PC-9 (cell line): ENCODE data around the gene FAM219A. TPM values are rescaled to one million over a fixed set of nuclear protein-coding genes. Genes with fewer than 3 reads are reported as not detected.

Experiments used
- BruUV-seq: library from RNA; stranded (reverse); fragments of 400-500 nt; replicated peaks from 2 replicates; lab custom pipeline; 2021; lab: Mats Ljungman, UMichigan
- CTCF ChIA-PET: fragments of 300-600 bp; sonication (Branson Sonifier 250); formaldehyde crosslinking; loops from one replicate; lab custom pipeline; 2022; ENCODE audit warnings: antibody characterized with exemption; lab: Charles Lee
- POLR2A ChIA-PET: fragments of 300-600 bp; sonication (Branson Sonifier 250); formaldehyde crosslinking; loops from one replicate; lab custom pipeline; 2022; ENCODE audit warnings: antibody characterized with exemption; ENCODE audit not compliant: unreplicated experiment; lab: Charles Lee
- DNase-seq, 2 experiments: peaks; one replicate each; pipeline versions ENCODE4 v3.0.0 to v3.0.0-alpha.2; 2015 to 2022; ENCODE audit warnings: mixed read lengths in 1 of 2
- H2AFZ ChIP-seq: fragments of 200-600 bp; sonication (generic); 2 replicates; pipeline ENCODE4 v1.8.1; 2017; ENCODE audit warnings: antibody characterized with exemption
- H3F3A ChIP-seq: fragments of 200-600 bp; sonication (generic); 2 replicates; pipeline ENCODE4 v1.8.1; 2017; ENCODE audit warnings: antibody characterized with exemption, mild to moderate bottlenecking, low read depth; ENCODE audit not compliant: insufficient read depth
- H3K27ac ChIP-seq: fragments of 200-600 bp; sonication (generic); 2 replicates; pipeline ENCODE4 v1.6.1; 2016; ENCODE audit warnings: mixed run types
- H3K27me3 ChIP-seq: fragments of 200-600 bp; sonication (generic); 2 replicates; pipeline ENCODE4 v1.6.1; 2016; ENCODE audit warnings: low read depth, mixed run types; ENCODE audit not compliant: insufficient read depth
- H3K36me3 ChIP-seq: fragments of 200-600 bp; sonication (generic); 2 replicates; pipeline ENCODE4 v1.6.1; 2016; ENCODE audit warnings: low read depth, mixed run types
- H3K4me1 ChIP-seq: fragments of 200-600 bp; sonication (generic); replicated peaks from 2 replicates; pipeline ENCODE4 v1.6.1; 2016; ENCODE audit warnings: mixed run types; ENCODE audit not compliant: insufficient read depth
- H3K4me2 ChIP-seq: fragments of 200-600 bp; sonication (generic); 2 replicates; pipeline ENCODE4 v1.6.1; 2017; ENCODE audit warnings: mixed run types
- H3K4me3 ChIP-seq: fragments of 200-600 bp; sonication (generic); 2 replicates; pipeline ENCODE4 v1.6.1; 2016; ENCODE audit warnings: mixed run types
- H3K79me2 ChIP-seq: fragments of 200-600 bp; sonication (generic); 2 replicates; pipeline ENCODE4 v1.6.1; 2017; ENCODE audit warnings: low read depth, mixed run types
- H3K9me2 ChIP-seq: fragments of 200-600 bp; sonication (generic); 2 replicates; pipeline ENCODE4 v1.8.1; 2017; ENCODE audit warnings: mild to moderate bottlenecking; ENCODE audit not compliant: insufficient read depth
- H3K9me3 ChIP-seq: fragments of 200-600 bp; sonication (generic); 2 replicates; pipeline ENCODE4 v1.8.1; 2016; ENCODE audit warnings: low read depth; ENCODE audit not compliant: insufficient read depth
- H4K20me1 ChIP-seq: fragments of 200-600 bp; sonication (generic); 2 replicates; pipeline ENCODE4 v1.8.1; 2017; ENCODE audit not compliant: insufficient read depth
- CTCF ChIP-seq: fragments of 200-600 bp; sonication (generic); conservative IDR thresholded peaks from 2 replicates; pipeline ENCODE4 v1.6.1; 2017; ENCODE audit warnings: mixed run types, antibody characterized with exemption, mild to moderate bottlenecking, moderate library complexity
- EZH2 ChIP-seq: fragments of 200-600 bp; sonication (generic); IDR thresholded peaks from 2 replicates; pipeline ENCODE4 v1.8.0; 2017; ENCODE audit warnings: antibody characterized with exemption, low read depth
- intact Hi-C: fragments of 100-400 bp; cut with micrococcal nuclease; formaldehyde crosslinking; loops from one replicate; pipeline ENCODE4 v1.10.0; 2022; ENCODE audit not compliant: unreplicated experiment
- total RNA-seq: library from RNA; stranded (reverse); gene quantifications from 2 replicates; pipeline ENCODE4 v1.2.3, GENCODE V29; 2021

The FAM219A gene
- total RNA-seq, 1 experiment from 2014 or later, result 15.6 TPM

- CTCF ChIA-PET, result interaction anchor here (0.8 kb wide), 1 partner anchor 54 kb away, joined by 5 read pairs; no protein-coding TSS in a partner anchor
These were observed 81.6 kb downstream of the FAM219A start, which contains the start of gene MYORG for GRCh38 chr9:34376596-34377403. TSS of gene MYORG (minus strand) at chr9:34376898. CDS start at chr9:34372943, 3,955 bp downstream.

GRCh38 chr9:34375901-34376595 lies 82.3 kb downstream of the FAM219A start:
- Histone ChIP-seq H3K9me2 (no peaks in the 10 kb centered on the region), H3K4me2 (peak overlapping the region; percentile 94), H3K9me3 (no peaks in the 10 kb centered on the region), H3K36me3 (no peaks in the 10 kb centered on the region), H3K27ac (no peak overlapping the region), H3K4me1 (peaks cover 7% of the 10 kb centered on the region; the same call in 1 of the 2 replicates), H3K27me3 (no peaks in the 10 kb centered on the region), H4K20me1 (no peaks in the 10 kb centered on the region), H3F3A (no peaks in the 10 kb centered on the region), H3K4me3 (peak overlapping the region; percentile 62), H2AFZ (peak overlapping the region; percentile 89), H3K79me2 (no peaks in the 10 kb centered on the region)
- intact Hi-C loops, result loop anchor here (5.0 to 10.0 kb wide), 3 partner anchors 124 to 451 kb away; no protein-coding TSS in a partner anchor
- peak; percentile 40 to 45 for DNase-seq
- TF ChIP-seq EZH2 (no peak), CTCF (0 out of 2 replicates have a peak, but pooled peaks have one; percentile 25)
- POLR2A ChIA-PET, result no interaction called here
- TSS peak; percentile 54 for BruUV-seq
- CTCF ChIA-PET, result interaction anchor here (0.6 to 1.3 kb wide), 2 partner anchors 17 to 215 kb away, joined by 3 to 5 read pairs; no protein-coding TSS in a partner anchor

More at GRCh38 chr9:34376596-34377403, 81.6 kb downstream of the FAM219A start, which contains the start of gene MYORG:
- H3F3A ChIP-seq, result no peaks in the 10 kb centered on the region
- H3K9me2 ChIP-seq, result no peaks in the 10 kb centered on the region
- H2AFZ ChIP-seq, result peak within 1 kb of the TSS; percentile 89
- TF ChIP-seq CTCF, result no peak
- BruUV-seq, result no TSS peak
- H4K20me1 ChIP-seq, result no peaks in the 10 kb centered on the region
- H3K79me2 ChIP-seq, result no peaks in the 10 kb centered on the region
- no peaks in the 10 kb centered on the region for H3K27me3 ChIP-seq
- H3K9me3 ChIP-seq, result no peaks in the 10 kb centered on the region
- POLR2A ChIA-PET, result no interaction called here
- peak; percentile 87 to 96 for DNase-seq
- no peaks in the 10 kb centered on the region for H3K36me3 ChIP-seq
- H3K4me3 ChIP-seq, result peak within 1 kb of the TSS; percentile 62
- peaks cover 7% of the 10 kb centered on the region; the same call in 1 of the 2 replicates for H3K4me1 ChIP-seq
- H3K27ac ChIP-seq, result no peak within 1 kb of the TSS
- H3K4me2 ChIP-seq, result peak within 1 kb of the TSS; percentile 94
- intact Hi-C loops, result loop anchor here (5.0 to 10.0 kb wide), 3 partner anchors 124 to 452 kb away; no protein-coding TSS in a partner anchor

- intact Hi-C loops, result loop anchor here (5.0 to 10.0 kb wide), 3 partner anchors 123 to 450 kb away; no protein-coding TSS in a partner anchor
These were observed 83.3 kb downstream of the FAM219A start for GRCh38 chr9:34374905-34375552.

More at GRCh38 chr9:34374905-34375552, 83.3 kb downstream of the FAM219A start:
- BruUV-seq, result no TSS peak
- H3K4me2 ChIP-seq, result peak overlapping the region; percentile 94; the same call in 1 of the 2 replicates
- H3F3A ChIP-seq, result no peaks in the 10 kb centered on the region
- no peaks in the 10 kb centered on the region for H3K9me2 ChIP-seq
- H3K79me2 ChIP-seq, result no peaks in the 10 kb centered on the region
- peak; percentile 16 to 38 for DNase-seq
- ChIA-PET CTCF (interaction anchor here (0.6 to 1.3 kb wide), 3 partner anchors 169 to 237 kb away, joined by 3 to 6 read pairs (median 3); partner anchors contain the start of gene RPP25L), POLR2A (no interaction called here)
- H4K20me1 ChIP-seq, result no peaks in the 10 kb centered on the region
- no peaks in the 10 kb centered on the region for H3K36me3 ChIP-seq
- H3K9me3 ChIP-seq, result no peaks in the 10 kb centered on the region
- no peak overlapping the region for H2AFZ ChIP-seq
- H3K27ac ChIP-seq, result no peak overlapping the region
- TF ChIP-seq CTCF, result no peak
- no peak for TF ChIP-seq EZH2
- no peaks in the 10 kb centered on the region for H3K27me3 ChIP-seq
- H3K4me3 ChIP-seq, result no peak overlapping the region
- peaks cover 7% of the 10 kb centered on the region; the same call in 1 of the 2 replicates for H3K4me1 ChIP-seq
